HepG2 (cell line): Measurements from ENCODE around the gene ACACB. TPM values are rescaled to one million over a fixed set of nuclear protein-coding genes. Genes with fewer than 3 reads are reported as not detected.

Experiments used
- ATAC-seq: fragments of 200-7000 bp; cut with Tn5 transposase; 3 replicates; pipeline ENCODE4 v1.9.1; 2020; ENCODE audit warnings: mild to moderate bottlenecking, moderate library complexity
- BruUV-seq: library from RNA; stranded (reverse); fragments of 400-500 nt; replicated peaks from 2 replicates; lab custom pipeline; 2021; lab: Mats Ljungman, UMichigan
- CTCF ChIA-PET: fragments of 300-600 bp; formaldehyde crosslinking; extraction: SDS; loops from one replicate; lab custom pipeline; 2021; ENCODE audit warnings: low total read pairs, inconsistent platforms, low intra/inter-chr PET ratio; lab: Yijun Ruan, JAX
- POLR2A ChIA-PET: fragments of 350-600 bp; sonication (Branson Sonifier 250); formaldehyde crosslinking; loops from one replicate; lab custom pipeline; 2020; ENCODE audit warnings: antibody characterized with exemption, inconsistent platforms; lab: Yijun Ruan, JAX
- DNase-seq: peaks from one replicate; pipeline ENCODE4 v3.0.0-alpha.2; 2015; ENCODE audit warnings: low spot score
- FAIRE-seq: peaks from 3 replicates; lab custom pipeline; 2011; peaks lifted over from hg19 to GRCh38; lab: Jason Lieb, UNC
- H2AFZ ChIP-seq: one replicate; pipeline ENCODE4 v1.6.1; 2011; ENCODE audit warnings: low read length, inconsistent platforms
- H3K27ac ChIP-seq: fragments of 300-600 bp; 3 replicates; pipeline ENCODE4 v1.8.0; 2011; ENCODE audit warnings: mixed run types, mild to moderate bottlenecking, mixed read lengths, low read length, inconsistent platforms; ENCODE audit not compliant: insufficient read depth; ENCODE audit errors: extremely low read length
- H3K27me3 ChIP-seq, 2 experiments: fragments of 200-600 bp in 1 of 2; 2 replicates in 1 of 2; 3 replicates in 1 of 2; pipeline versions ENCODE4 v1.6.0 to v1.8.0; 2011; ENCODE audit warnings: low read length in 2 of 2, mild to moderate bottlenecking in 2 of 2, moderate library complexity in 2 of 2, inconsistent platforms in 1 of 2; ENCODE audit not compliant: insufficient read depth in 2 of 2, control insufficient read depth in 1 of 2
- H3K36me3 ChIP-seq, 2 experiments: fragments of 200-600 bp in 1 of 2; replicated peaks in 1 of 2; 2 replicates in 1 of 2; 3 replicates in 1 of 2; pipeline versions ENCODE4 v1.5.1 to v1.8.0; 2011; ENCODE audit warnings: low read length in 2 of 2, inconsistent platforms in 1 of 2; ENCODE audit not compliant: insufficient read depth in 2 of 2, control insufficient read depth in 1 of 2
- H3K4me1 ChIP-seq: 2 replicates; pipeline ENCODE4 v1.5.1; 2012; ENCODE audit warnings: low read length, inconsistent platforms; ENCODE audit not compliant: insufficient read depth
- H3K4me2 ChIP-seq: 2 replicates; pipeline ENCODE4 v1.6.0; 2011; ENCODE audit warnings: low read depth, low read length, inconsistent platforms
- H3K4me3 ChIP-seq, 3 experiments: fragments of 200-600 bp in 1 of 3; sonication (generic), shearing (Covaris generic) in 1 of 3; replicated peaks in 1 of 3; 2 replicates each; pipeline ENCODE4 v1.5.1; 2011 to 2016; ENCODE audit warnings: low read length in 3 of 3, inconsistent platforms in 2 of 3, low read depth in 2 of 3, mild to moderate bottlenecking in 2 of 3, control low read depth in 1 of 3, mixed read lengths in 1 of 3; ENCODE audit not compliant: insufficient read depth in 1 of 3
- H3K79me2 ChIP-seq: one replicate; pipeline ENCODE4 v1.6.1; 2011; ENCODE audit warnings: low read length, inconsistent platforms; ENCODE audit not compliant: insufficient read depth
- H3K9ac ChIP-seq: 2 replicates; pipeline ENCODE4 v1.6.0; 2011; ENCODE audit warnings: mild to moderate bottlenecking, low read depth, low read length, inconsistent platforms; ENCODE audit not compliant: insufficient read depth
- H3K9me3 ChIP-seq: 2 replicates; pipeline ENCODE4 v1.5.1; 2012; ENCODE audit warnings: mild to moderate bottlenecking, low read length
- H4K20me1 ChIP-seq: 2 replicates; pipeline ENCODE4 v1.6.0; 2011; ENCODE audit warnings: inconsistent platforms, mild to moderate bottlenecking, low read length, moderate library complexity; ENCODE audit not compliant: insufficient read depth
- HCFC1 ChIP-seq: fragments of 150-350 bp; IDR thresholded peaks from 2 replicates; pipeline ENCODE4 v1.6.1; 2014; ENCODE audit warnings: low read depth, low read length
- MAZ ChIP-seq, 2 experiments: sonication (generic) in 1 of 2; formaldehyde crosslinking in 1 of 2; IDR thresholded peaks; 2 replicates each; pipeline versions ENCODE4 v1.5.0 to v1.6.1; 2012 to 2020; ENCODE audit warnings: low read depth in 2 of 2, mild to moderate bottlenecking in 2 of 2, borderline replicate concordance in 1 of 2, improper control_type of control experiment in 1 of 2, low read length in 1 of 2, missing genetic modification reagents in 1 of 2, moderate library complexity in 1 of 2
- NR1H2 ChIP-seq: sonication (generic); formaldehyde crosslinking; IDR thresholded peaks from 2 replicates; pipeline ENCODE4 v1.8.1; 2022; ENCODE audit warnings: low read depth, missing genetic modification reagents, borderline replicate concordance
- POLR2G ChIP-seq: fragments of 200-400 bp; formaldehyde crosslinking; IDR thresholded peaks from 2 replicates; pipeline ENCODE4 v1.6.1; 2018; ENCODE audit warnings: mild to moderate bottlenecking, low read depth, low read length, moderate library complexity
- REXO4 ChIP-seq: sonication (generic); formaldehyde crosslinking; IDR thresholded peaks from 2 replicates; pipeline ENCODE4 v1.8.0; 2022; ENCODE audit warnings: missing genetic modification reagents, mild to moderate bottlenecking, borderline replicate concordance
- RXRA ChIP-seq: sonication (generic); formaldehyde crosslinking; IDR thresholded peaks from 2 replicates; pipeline ENCODE4 v1.5.1; 2020; ENCODE audit warnings: missing genetic modification reagents
- SRSF9 ChIP-seq: fragments of 200-400 bp; formaldehyde crosslinking; IDR thresholded peaks from 2 replicates; pipeline ENCODE4 v1.6.1; 2018; ENCODE audit warnings: borderline replicate concordance, mild to moderate bottlenecking, low read depth, low read length; ENCODE audit not compliant: insufficient read depth, poor library complexity, severe bottlenecking
- SUZ12 ChIP-seq: fragments of 150-350 bp; IDR thresholded peaks from 2 replicates; pipeline ENCODE4 v1.6.1; 2014; ENCODE audit warnings: low read depth, low read length
- WGBS: methylation state at CpG from one replicate; pipeline ENCODE4 v1.1.6; 2017; ENCODE audit warnings: low lambda C conversion rate; 5-methylcytosine and 5-hydroxymethylcytosine counted together
- in situ Hi-C: cut with HindIII; loops from 2 replicates; pipeline ENCODE4 v1.10.0; 2017; ENCODE audit warnings: low pct_unique_long_range_greater_than_20kb; ENCODE audit not compliant: extremely low pct_ligation_motif_present
- intact Hi-C: fragments of 100-400 bp; cut with micrococcal nuclease; formaldehyde crosslinking; loops from one replicate; pipeline ENCODE4 v1.10.0; 2022; ENCODE audit not compliant: unreplicated experiment
- polyA plus RNA-seq, 8 experiments: library from polyadenylated mRNA; depleted of rRNA in 3 of 8; stranded (reverse) in 7 of 8; unstranded in 1 of 8; fragments of >200 nt; fragmentation: Illumina TruSeq in 4 of 8; extraction: Trizol in 4 of 8; gene quantifications; 2 replicates each; pipeline versions ENCODE4 v1.2.1 to v1.2.3, GENCODE V29; 2011 to 2016; ENCODE audit warnings: low read depth in 4 of 8, missing spikeins in 1 of 8, mixed read lengths in 1 of 8; ENCODE audit not compliant: insufficient read depth in 1 of 8
- total RNA-seq, 5 experiments: library from RNA; depleted of rRNA; stranded (reverse); fragments of >200 nt; fragmentation: Illumina TruSeq; extraction: Trizol; gene quantifications; 2 replicates each; pipeline ENCODE4 v1.2.3, GENCODE V29; 2016; ENCODE audit warnings: low read depth in 1 of 5
- TF ChIP-seq, protein P1 (sequence below): sonication (generic); formaldehyde crosslinking; IDR thresholded peaks from 2 replicates; pipeline ENCODE4 v1.5.0; 2020; ENCODE audit warnings: mild to moderate bottlenecking, missing genetic modification reagents
- TF ChIP-seq, protein P2 (sequence below): sonication (generic); formaldehyde crosslinking; IDR thresholded peaks from 2 replicates; pipeline ENCODE4 v1.8.1; 2023; ENCODE audit warnings: mild to moderate bottlenecking, missing genetic modification reagents, borderline replicate concordance
- TF ChIP-seq, protein P3 (sequence below): sonication (generic); formaldehyde crosslinking; IDR thresholded peaks from 2 replicates; pipeline ENCODE4 v1.5.1; 2020; ENCODE audit warnings: missing genetic modification reagents, mild to moderate bottlenecking, borderline replicate concordance

ACACB gene
- total and polyA plus RNA-seq, 2 of the 13 experiments (the other 11 are each of a cell fraction or from before 2014, with no cell fraction given) = 6.2 to 8.6 TPM

DNA sequence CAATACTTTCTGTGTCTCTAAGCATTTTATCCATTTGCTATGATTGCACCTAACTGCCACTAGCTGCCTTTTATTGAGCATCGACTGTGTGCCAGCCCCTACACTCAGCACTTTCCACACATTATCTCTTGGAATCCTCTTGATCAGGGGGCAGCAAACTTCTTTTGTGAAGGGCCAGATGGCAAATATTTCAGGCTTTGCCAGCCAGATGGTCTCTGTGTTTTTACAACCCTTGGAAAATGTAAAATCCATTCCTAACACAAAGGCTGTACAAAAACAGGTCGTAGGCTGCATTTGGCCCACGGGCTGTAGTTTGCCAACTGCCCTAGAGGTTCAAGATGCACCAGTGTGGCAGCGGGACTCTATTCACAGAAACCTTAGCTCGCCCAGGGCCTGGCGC is 173.2 kb downstream of the ACACB start:
- H3K9me3 ChIP-seq = no peaks in the 10 kb centered on the region
- no peak overlapping the region for H3K4me2 ChIP-seq
- no peak overlapping the region for H2AFZ ChIP-seq
- DNase-seq (no peak), FAIRE-seq (no peak), ATAC-seq (no peak)
- peaks cover 7% of the 10 kb centered on the region for H3K4me1 ChIP-seq
- no peaks in the 10 kb centered on the region for H4K20me1 ChIP-seq
- intact Hi-C loops = no loop called here
- no peaks in the 10 kb centered on the region for H3K36me3 ChIP-seq
- no peak overlapping the region for H3K4me3 ChIP-seq
- H3K27ac ChIP-seq = no peak overlapping the region
- ChIA-PET CTCF (no interaction called here), POLR2A (no interaction called here)
- peaks cover 0 to 4% of the 10 kb centered on the region in 2 experiments; a peak in 1 of 5 replicates for H3K27me3 ChIP-seq
- 74% methylated on average over 4 of the region's 6 CpGs for WGBS
- H3K79me2 ChIP-seq = no peaks in the 10 kb centered on the region
- in situ Hi-C loops = no loop called here
- no peak overlapping the region for H3K9ac ChIP-seq
- no TSS peak for BruUV-seq
- TF ChIP-seq, protein P1, sequence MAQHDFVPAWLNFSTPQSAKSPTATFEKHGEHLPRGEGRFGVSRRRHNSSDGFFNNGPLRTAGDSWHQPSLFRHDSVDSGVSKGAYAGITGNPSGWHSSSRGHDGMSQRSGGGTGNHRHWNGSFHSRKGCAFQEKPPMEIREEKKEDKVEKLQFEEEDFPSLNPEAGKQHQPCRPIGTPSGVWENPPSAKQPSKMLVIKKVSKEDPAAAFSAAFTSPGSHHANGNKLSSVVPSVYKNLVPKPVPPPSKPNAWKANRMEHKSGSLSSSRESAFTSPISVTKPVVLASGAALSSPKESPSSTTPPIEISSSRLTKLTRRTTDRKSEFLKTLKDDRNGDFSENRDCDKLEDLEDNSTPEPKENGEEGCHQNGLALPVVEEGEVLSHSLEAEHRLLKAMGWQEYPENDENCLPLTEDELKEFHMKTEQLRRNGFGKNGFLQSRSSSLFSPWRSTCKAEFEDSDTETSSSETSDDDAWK (CRISPR knock-in tag) = no peak
- TF ChIP-seq NR1H2 (CRISPR knock-in tag) = no peak
- no peak for TF ChIP-seq RXRA (CRISPR knock-in tag)
- TF ChIP-seq, protein P2, sequence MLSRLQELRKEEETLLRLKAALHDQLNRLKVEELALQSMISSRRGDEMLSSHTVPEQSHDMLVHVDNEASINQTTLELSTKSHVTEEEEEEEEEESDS (CRISPR knock-in tag) = no peak
- TF ChIP-seq, protein P3, sequence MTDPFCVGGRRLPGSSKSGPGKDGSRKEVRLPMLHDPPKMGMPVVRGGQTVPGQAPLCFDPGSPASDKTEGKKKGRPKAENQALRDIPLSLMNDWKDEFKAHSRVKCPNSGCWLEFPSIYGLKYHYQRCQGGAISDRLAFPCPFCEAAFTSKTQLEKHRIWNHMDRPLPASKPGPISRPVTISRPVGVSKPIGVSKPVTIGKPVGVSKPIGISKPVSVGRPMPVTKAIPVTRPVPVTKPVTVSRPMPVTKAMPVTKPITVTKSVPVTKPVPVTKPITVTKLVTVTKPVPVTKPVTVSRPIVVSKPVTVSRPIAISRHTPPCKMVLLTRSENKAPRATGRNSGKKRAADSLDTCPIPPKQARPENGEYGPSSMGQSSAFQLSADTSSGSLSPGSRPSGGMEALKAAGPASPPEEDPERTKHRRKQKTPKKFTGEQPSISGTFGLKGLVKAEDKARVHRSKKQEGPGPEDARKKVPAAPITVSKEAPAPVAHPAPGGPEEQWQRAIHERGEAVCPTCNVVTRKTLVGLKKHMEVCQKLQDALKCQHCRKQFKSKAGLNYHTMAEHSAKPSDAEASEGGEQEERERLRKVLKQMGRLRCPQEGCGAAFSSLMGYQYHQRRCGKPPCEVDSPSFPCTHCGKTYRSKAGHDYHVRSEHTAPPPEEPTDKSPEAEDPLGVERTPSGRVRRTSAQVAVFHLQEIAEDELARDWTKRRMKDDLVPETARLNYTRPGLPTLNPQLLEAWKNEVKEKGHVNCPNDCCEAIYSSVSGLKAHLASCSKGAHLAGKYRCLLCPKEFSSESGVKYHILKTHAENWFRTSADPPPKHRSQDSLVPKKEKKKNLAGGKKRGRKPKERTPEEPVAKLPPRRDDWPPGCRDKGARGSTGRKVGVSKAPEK = no peak
- TF ChIP-seq SRSF9 = no peak
- no peak for TF ChIP-seq POLR2G
- no peak for TF ChIP-seq MAZ (IDR thresholded peaks at IDR 0.05; ENCODE audit: borderline replicate concordance, low read depth, low read length)
- no peak for TF ChIP-seq MAZ (CRISPR knock-in tag; IDR thresholded peaks at IDR 0.05; ENCODE audit: low read depth)
- TF ChIP-seq HCFC1 = no peak
- TF ChIP-seq SUZ12 = no peak
- TF ChIP-seq REXO4 (CRISPR knock-in tag) = no peak
